PC-9 (cell line): ENCODE results near the gene KIF21A. TPM values are rescaled to one million over a fixed set of nuclear protein-coding genes. Genes with fewer than 3 reads are reported as not detected.

Experiments used
- BruUV-seq: library from RNA; stranded (reverse); fragments of 400-500 nt; replicated peaks from 2 replicates; lab custom pipeline; 2021; lab: Mats Ljungman, UMichigan
- CTCF ChIA-PET: fragments of 300-600 bp; sonication (Branson Sonifier 250); formaldehyde crosslinking; loops from one replicate; lab custom pipeline; 2022; ENCODE audit warnings: antibody characterized with exemption; lab: Charles Lee
- POLR2A ChIA-PET: fragments of 300-600 bp; sonication (Branson Sonifier 250); formaldehyde crosslinking; loops from one replicate; lab custom pipeline; 2022; ENCODE audit warnings: antibody characterized with exemption; ENCODE audit not compliant: unreplicated experiment; lab: Charles Lee
- DNase-seq, 2 experiments: peaks; one replicate each; pipeline versions ENCODE4 v3.0.0 to v3.0.0-alpha.2; 2015 to 2022; ENCODE audit warnings: mixed read lengths in 1 of 2
- H2AFZ ChIP-seq: fragments of 200-600 bp; sonication (generic); 2 replicates; pipeline ENCODE4 v1.8.1; 2017; ENCODE audit warnings: antibody characterized with exemption
- H3F3A ChIP-seq: fragments of 200-600 bp; sonication (generic); 2 replicates; pipeline ENCODE4 v1.8.1; 2017; ENCODE audit warnings: antibody characterized with exemption, mild to moderate bottlenecking, low read depth; ENCODE audit not compliant: insufficient read depth
- H3K27ac ChIP-seq: fragments of 200-600 bp; sonication (generic); 2 replicates; pipeline ENCODE4 v1.6.1; 2016; ENCODE audit warnings: mixed run types
- H3K27me3 ChIP-seq: fragments of 200-600 bp; sonication (generic); 2 replicates; pipeline ENCODE4 v1.6.1; 2016; ENCODE audit warnings: low read depth, mixed run types; ENCODE audit not compliant: insufficient read depth
- H3K36me3 ChIP-seq: fragments of 200-600 bp; sonication (generic); 2 replicates; pipeline ENCODE4 v1.6.1; 2016; ENCODE audit warnings: low read depth, mixed run types
- H3K4me1 ChIP-seq: fragments of 200-600 bp; sonication (generic); replicated peaks from 2 replicates; pipeline ENCODE4 v1.6.1; 2016; ENCODE audit warnings: mixed run types; ENCODE audit not compliant: insufficient read depth
- H3K4me2 ChIP-seq: fragments of 200-600 bp; sonication (generic); 2 replicates; pipeline ENCODE4 v1.6.1; 2017; ENCODE audit warnings: mixed run types
- H3K4me3 ChIP-seq: fragments of 200-600 bp; sonication (generic); 2 replicates; pipeline ENCODE4 v1.6.1; 2016; ENCODE audit warnings: mixed run types
- H3K79me2 ChIP-seq: fragments of 200-600 bp; sonication (generic); 2 replicates; pipeline ENCODE4 v1.6.1; 2017; ENCODE audit warnings: low read depth, mixed run types
- H3K9me2 ChIP-seq: fragments of 200-600 bp; sonication (generic); 2 replicates; pipeline ENCODE4 v1.8.1; 2017; ENCODE audit warnings: mild to moderate bottlenecking; ENCODE audit not compliant: insufficient read depth
- H3K9me3 ChIP-seq: fragments of 200-600 bp; sonication (generic); 2 replicates; pipeline ENCODE4 v1.8.1; 2016; ENCODE audit warnings: low read depth; ENCODE audit not compliant: insufficient read depth
- H4K20me1 ChIP-seq: fragments of 200-600 bp; sonication (generic); 2 replicates; pipeline ENCODE4 v1.8.1; 2017; ENCODE audit not compliant: insufficient read depth
- EZH2 ChIP-seq: fragments of 200-600 bp; sonication (generic); IDR thresholded peaks from 2 replicates; pipeline ENCODE4 v1.8.0; 2017; ENCODE audit warnings: antibody characterized with exemption, low read depth
- intact Hi-C: fragments of 100-400 bp; cut with micrococcal nuclease; formaldehyde crosslinking; loops from one replicate; pipeline ENCODE4 v1.10.0; 2022; ENCODE audit not compliant: unreplicated experiment
- total RNA-seq: library from RNA; stranded (reverse); gene quantifications from 2 replicates; pipeline ENCODE4 v1.2.3, GENCODE V29; 2021
- TF ChIP-seq, protein P1 (sequence below): fragments of 200-600 bp; sonication (generic); conservative IDR thresholded peaks from 2 replicates; pipeline ENCODE4 v1.6.1; 2017; ENCODE audit warnings: mixed run types, antibody characterized with exemption, mild to moderate bottlenecking, moderate library complexity

Gene KIF21A
- total RNA-seq, 1 experiment from 2014 or later: 13.6 TPM

DNA sequence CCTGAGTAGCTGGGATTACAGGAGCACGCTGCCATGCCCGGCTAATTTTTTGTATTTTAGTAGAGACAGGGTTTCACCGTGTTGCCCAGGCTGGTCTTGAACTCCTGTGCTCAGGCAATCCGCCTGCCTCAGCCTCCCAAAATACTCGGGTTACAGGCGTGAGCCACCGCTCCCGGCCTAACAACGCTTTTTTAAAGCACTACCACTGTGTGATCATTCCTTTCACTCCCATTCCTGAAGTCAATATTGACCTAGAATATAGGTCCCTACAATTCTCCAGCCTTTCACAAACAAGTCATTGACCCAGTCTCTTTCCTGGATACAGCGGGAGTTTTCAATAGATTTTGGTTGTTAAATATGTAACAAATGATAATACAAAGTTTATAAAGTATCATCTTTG is 62.8 kb downstream of the KIF21A start:
- Histone ChIP-seq H2AFZ (no peak overlapping the region), H3K36me3 (no peaks in the 10 kb centered on the region), H4K20me1 (no peaks in the 10 kb centered on the region), H3K9me2 (no peaks in the 10 kb centered on the region), H3K4me1 (no peaks in the 10 kb centered on the region), H3K27me3 (no peaks in the 10 kb centered on the region), H3K27ac (no peak overlapping the region), H3K79me2 (no peaks in the 10 kb centered on the region), H3K4me3 (no peak overlapping the region), H3K4me2 (no peak overlapping the region), H3K9me3 (no peaks in the 10 kb centered on the region), H3F3A (no peaks in the 10 kb centered on the region)
- no peak for DNase-seq
- ChIA-PET POLR2A (no interaction called here), CTCF (no interaction called here)
- intact Hi-C loops: no loop called here
- no peak for TF ChIP-seq EZH2
- TF ChIP-seq, protein P1, sequence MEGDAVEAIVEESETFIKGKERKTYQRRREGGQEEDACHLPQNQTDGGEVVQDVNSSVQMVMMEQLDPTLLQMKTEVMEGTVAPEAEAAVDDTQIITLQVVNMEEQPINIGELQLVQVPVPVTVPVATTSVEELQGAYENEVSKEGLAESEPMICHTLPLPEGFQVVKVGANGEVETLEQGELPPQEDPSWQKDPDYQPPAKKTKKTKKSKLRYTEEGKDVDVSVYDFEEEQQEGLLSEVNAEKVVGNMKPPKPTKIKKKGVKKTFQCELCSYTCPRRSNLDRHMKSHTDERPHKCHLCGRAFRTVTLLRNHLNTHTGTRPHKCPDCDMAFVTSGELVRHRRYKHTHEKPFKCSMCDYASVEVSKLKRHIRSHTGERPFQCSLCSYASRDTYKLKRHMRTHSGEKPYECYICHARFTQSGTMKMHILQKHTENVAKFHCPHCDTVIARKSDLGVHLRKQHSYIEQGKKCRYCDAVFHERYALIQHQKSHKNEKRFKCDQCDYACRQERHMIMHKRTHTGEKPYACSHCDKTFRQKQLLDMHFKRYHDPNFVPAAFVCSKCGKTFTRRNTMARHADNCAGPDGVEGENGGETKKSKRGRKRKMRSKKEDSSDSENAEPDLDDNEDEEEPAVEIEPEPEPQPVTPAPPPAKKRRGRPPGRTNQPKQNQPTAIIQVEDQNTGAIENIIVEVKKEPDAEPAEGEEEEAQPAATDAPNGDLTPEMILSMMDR: no peak
- BruUV-seq: no TSS peak

DNA sequence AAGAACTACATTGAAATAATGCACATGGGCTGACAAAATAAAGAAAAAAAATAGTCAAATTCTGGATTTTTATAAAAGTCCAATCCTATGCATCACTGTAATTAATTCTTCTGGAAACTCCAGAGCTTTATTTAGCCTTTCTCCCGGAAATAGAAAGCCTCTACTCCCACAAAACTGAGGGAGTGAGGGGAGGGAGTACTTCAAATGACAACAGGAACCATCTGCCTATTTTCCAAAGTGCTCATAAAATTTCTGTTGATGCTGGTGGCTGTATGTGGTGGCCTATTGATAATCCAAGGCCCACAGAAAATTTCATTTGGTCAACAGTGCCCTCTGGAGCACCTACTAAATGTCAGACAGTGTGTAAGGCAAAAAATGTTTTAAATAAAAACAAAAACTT is 64.6 kb downstream of the KIF21A start:
- Histone ChIP-seq H3K27ac (no peak overlapping the region), H3K4me3 (no peak overlapping the region), H2AFZ (no peak overlapping the region), H3K4me1 (no peaks in the 10 kb centered on the region), H3K27me3 (no peaks in the 10 kb centered on the region), H4K20me1 (no peaks in the 10 kb centered on the region), H3K4me2 (no peak overlapping the region), H3K9me3 (no peaks in the 10 kb centered on the region), H3K9me2 (no peaks in the 10 kb centered on the region), H3K36me3 (no peaks in the 10 kb centered on the region), H3F3A (no peaks in the 10 kb centered on the region), H3K79me2 (no peaks in the 10 kb centered on the region)
- ChIA-PET CTCF (no interaction called here), POLR2A (no interaction called here)
- intact Hi-C loops: loop anchor here (5.0 kb wide), 1 partner anchor 64 kb away; the partner anchor contains the start of gene KIF21A
- no peak for DNase-seq
- no peak for TF ChIP-seq EZH2
- TF ChIP-seq, protein P1: no peak
- BruUV-seq: no TSS peak

DNA sequence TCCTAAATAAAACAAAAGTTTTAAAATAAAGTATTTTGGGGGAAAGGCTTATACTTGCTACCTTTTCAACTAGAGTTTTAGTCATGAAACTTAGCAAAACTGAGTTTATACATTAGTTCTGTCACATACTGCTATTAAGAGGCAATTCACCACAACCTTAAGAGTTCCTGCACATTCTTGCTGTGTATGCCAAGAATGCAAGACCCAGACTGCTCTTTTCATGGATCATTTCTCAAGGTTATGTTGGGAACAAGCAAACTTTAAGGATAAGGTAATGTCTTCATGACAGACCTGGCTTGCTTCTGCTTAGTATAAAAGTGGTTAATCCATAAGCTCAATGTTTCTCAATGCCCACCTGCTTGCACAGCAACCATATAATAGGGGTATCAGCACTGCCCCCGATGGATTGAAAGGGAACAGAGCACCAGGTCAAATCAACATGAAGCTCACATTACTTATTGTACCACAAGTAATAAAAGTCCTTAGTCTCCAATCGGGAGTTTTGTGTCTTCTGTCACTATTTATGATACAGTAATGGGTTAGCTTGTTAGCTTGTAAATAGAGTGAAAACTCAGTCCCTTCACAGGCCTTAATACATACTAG is 67.6 kb downstream of the KIF21A start:
- no peak overlapping the region for H3K4me2 ChIP-seq
- DNase-seq: no peak
- no peaks in the 10 kb centered on the region for H3K79me2 ChIP-seq
- TF ChIP-seq EZH2: no peak
- TF ChIP-seq, protein P1: no peak; the same call in 1 of the 2 replicates
- no peaks in the 10 kb centered on the region for H3K27me3 ChIP-seq
- H3F3A ChIP-seq: no peaks in the 10 kb centered on the region
- POLR2A ChIA-PET: no interaction called here
- no peaks in the 10 kb centered on the region for H3K9me3 ChIP-seq
- H3K27ac ChIP-seq: no peak overlapping the region
- no TSS peak for BruUV-seq
- no peaks in the 10 kb centered on the region for H3K9me2 ChIP-seq
- no peak overlapping the region for H3K4me3 ChIP-seq
- no peaks in the 10 kb centered on the region for H3K4me1 ChIP-seq
- CTCF ChIA-PET: no interaction called here
- H3K36me3 ChIP-seq: no peaks in the 10 kb centered on the region
- no peak overlapping the region for H2AFZ ChIP-seq
- intact Hi-C loops: loop anchor here (5.0 kb wide), 1 partner anchor 67 kb away; the partner anchor contains the start of gene KIF21A
- no peaks in the 10 kb centered on the region for H4K20me1 ChIP-seq
